Mesendoderm (in vitro differentiated cells): Measurements from ENCODE around the gene ALPK1.

ENCODE experiments used
- DNase-seq: peaks from one replicate; pipeline ENCODE4 v3.0.0; 2013
- H2AK5ac ChIP-seq: 2 replicates; pipeline ENCODE4 v1.6.1; 2013; ENCODE audit warnings: low read length, inconsistent platforms
- H2BK120ac ChIP-seq: 2 replicates; pipeline ENCODE4 v1.6.1; 2013; ENCODE audit warnings: low read depth, mild to moderate bottlenecking, low read length, moderate library complexity, mixed read lengths
- H2BK15ac ChIP-seq: replicated peaks from 2 replicates; pipeline ENCODE4 v1.6.1; 2013; ENCODE audit warnings: low read depth, mild to moderate bottlenecking, moderate library complexity
- H2BK5ac ChIP-seq: 2 replicates; pipeline ENCODE4 v1.6.1; 2013; ENCODE audit warnings: low read length, inconsistent platforms
- H3K18ac ChIP-seq: 2 replicates; pipeline ENCODE4 v1.6.1; 2013; ENCODE audit warnings: mild to moderate bottlenecking, low read length, mixed read lengths
- H3K23ac ChIP-seq: one replicate; pipeline ENCODE4 v1.6.1; 2013; ENCODE audit warnings: low read length
- H3K27ac ChIP-seq: 2 replicates; pipeline ENCODE4 v1.5.1; 2013; ENCODE audit warnings: low read depth, mild to moderate bottlenecking, inconsistent platforms, low read length, moderate library complexity
- H3K27me3 ChIP-seq: 2 replicates; pipeline ENCODE4 v1.6.1; 2013; ENCODE audit warnings: low read length, control low read depth, mild to moderate bottlenecking, inconsistent platforms; ENCODE audit not compliant: insufficient read depth, poor library complexity
- H3K36me3 ChIP-seq: 2 replicates; pipeline ENCODE4 v1.6.1; 2013; ENCODE audit warnings: low read length, inconsistent platforms; ENCODE audit not compliant: control insufficient read depth, insufficient read depth
- H3K4ac ChIP-seq: one replicate; pipeline ENCODE4 v1.6.1; 2013; ENCODE audit warnings: low read depth, mild to moderate bottlenecking, low read length, moderate library complexity
- H3K4me1 ChIP-seq: 2 replicates; pipeline ENCODE4 v1.6.1; 2013; ENCODE audit warnings: low read depth, low read length, inconsistent platforms; ENCODE audit not compliant: control insufficient read depth
- H3K4me2 ChIP-seq: 2 replicates; pipeline ENCODE4 v1.6.1; 2013; ENCODE audit warnings: low read length
- H3K4me3 ChIP-seq: 2 replicates; pipeline ENCODE4 v1.5.1; 2013; ENCODE audit warnings: mild to moderate bottlenecking, low read length
- H3K56ac ChIP-seq: one replicate; pipeline ENCODE4 v1.6.1; 2013; ENCODE audit warnings: low read length
- H3K79me1 ChIP-seq: 2 replicates; pipeline ENCODE4 v1.6.1; 2013; ENCODE audit warnings: low read length, inconsistent platforms
- H3K79me2 ChIP-seq: 2 replicates; pipeline ENCODE4 v1.6.1; 2013; ENCODE audit warnings: mild to moderate bottlenecking, low read length; ENCODE audit not compliant: control insufficient read depth, insufficient read depth
- H3K9ac ChIP-seq: 2 replicates; pipeline ENCODE4 v1.6.1; 2013; ENCODE audit warnings: low read length, inconsistent platforms
- H4K5ac ChIP-seq: one replicate; pipeline ENCODE4 v1.6.1; 2013; ENCODE audit warnings: low read length
- H4K8ac ChIP-seq: one replicate; pipeline ENCODE4 v1.6.1; 2013; ENCODE audit warnings: low read depth, mild to moderate bottlenecking, control low read depth, low read length, moderate library complexity
- WGBS: extraction: QIAGEN DNeasy Blood & Tissue Kit; methylation state at CpG from one replicate; pipeline ENCODE4 v1.1.7; 2013; ENCODE audit warnings: low lambda C conversion rate, missing lambda C conversion rate; ENCODE audit not compliant: insufficient coverage; ENCODE audit errors: extremely low coverage; 5-methylcytosine and 5-hydroxymethylcytosine counted together

The ALPK1 gene

DNA sequence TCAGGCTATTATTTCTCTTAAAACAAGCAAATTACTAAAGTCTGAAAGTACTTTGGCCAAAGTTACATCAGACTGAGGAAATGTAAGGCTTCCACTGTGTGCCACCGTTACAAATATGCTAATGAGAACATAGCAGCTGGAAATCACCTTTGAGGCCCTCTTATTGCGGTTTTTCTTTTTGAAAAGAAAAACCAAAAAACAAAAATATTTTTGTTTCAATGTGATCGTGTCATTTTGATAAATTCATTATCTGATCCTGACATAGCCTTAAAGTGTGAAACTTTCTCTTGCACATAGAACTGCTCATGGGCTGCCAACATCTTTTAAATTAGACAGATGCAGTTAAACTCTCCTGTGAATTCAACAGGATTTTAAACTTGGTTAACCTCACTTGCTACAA is 8.7 kb upstream of the ALPK1 start:
- H3K56ac ChIP-seq: no peak overlapping the region
- H3K23ac ChIP-seq: no peak overlapping the region
- no CpG with 5 or more reads among the region's 3 CpGs for WGBS
- no peaks in the 10 kb centered on the region for H3K27me3 ChIP-seq
- no peak overlapping the region for H2BK5ac ChIP-seq
- no peaks in the 10 kb centered on the region for H3K79me1 ChIP-seq
- no peak overlapping the region for H3K9ac ChIP-seq
- no peaks in the 10 kb centered on the region for H3K79me2 ChIP-seq
- H3K36me3 ChIP-seq: no peaks in the 10 kb centered on the region
- H3K18ac ChIP-seq: no peak overlapping the region
- no peak overlapping the region for H2BK120ac ChIP-seq
- no peaks in the 10 kb centered on the region for H3K4me1 ChIP-seq
- H3K4me2 ChIP-seq: no peak overlapping the region
- H3K27ac ChIP-seq: no peak overlapping the region
- H3K4me3 ChIP-seq: no peak overlapping the region
- H4K8ac ChIP-seq: no peak overlapping the region
- no peak overlapping the region for H2BK15ac ChIP-seq
- H3K4ac ChIP-seq: no peak overlapping the region
- H2AK5ac ChIP-seq: no peak overlapping the region
- no peak overlapping the region for H4K5ac ChIP-seq
- no peak for DNase-seq

DNA sequence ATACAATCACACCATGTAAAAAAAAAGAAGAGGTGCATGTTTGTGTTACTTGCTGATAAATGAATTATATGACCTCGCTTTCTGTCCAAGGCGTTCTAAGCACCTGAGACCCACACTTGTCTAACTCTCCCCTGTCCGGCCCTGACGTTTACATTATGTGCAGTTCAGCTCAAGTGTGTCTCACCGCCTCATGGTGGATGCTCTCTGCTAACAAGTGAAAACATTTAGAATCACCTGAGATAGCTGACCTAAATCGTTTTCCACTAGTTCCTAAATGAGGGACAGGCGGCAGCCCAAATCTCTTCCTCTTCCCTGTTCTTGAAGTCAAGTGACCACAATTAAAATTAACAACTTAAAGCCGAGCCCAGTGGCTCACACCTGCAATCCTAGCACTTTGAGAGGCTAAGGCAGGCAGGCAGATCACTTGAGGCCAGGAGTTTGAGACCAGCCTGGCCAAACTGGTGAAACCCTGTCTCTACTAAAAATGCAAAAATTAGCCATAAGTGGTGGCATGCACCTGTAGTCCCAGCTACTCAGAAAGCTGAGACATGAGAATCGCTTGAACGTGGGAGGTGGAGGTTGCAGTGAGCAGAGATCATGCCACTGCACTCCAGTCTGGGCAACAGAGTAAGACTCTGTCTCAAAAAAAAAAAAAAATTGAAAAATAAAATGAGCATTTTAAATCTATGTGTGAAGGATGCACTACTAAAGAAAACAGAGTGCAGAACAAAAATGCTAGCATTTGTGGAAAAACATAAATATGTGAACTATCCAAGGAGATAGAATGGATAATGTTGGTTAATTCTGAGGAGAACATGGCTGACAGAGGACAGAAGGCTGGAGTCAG is 7.5 kb upstream of the ALPK1 start:
- Histone ChIP-seq H4K5ac (no peak overlapping the region), H2BK15ac (no peak overlapping the region), H3K27ac (no peak overlapping the region), H3K27me3 (no peaks in the 10 kb centered on the region), H3K18ac (no peak overlapping the region), H2AK5ac (no peak overlapping the region), H3K4ac (no peak overlapping the region), H2BK5ac (no peak overlapping the region), H3K56ac (no peak overlapping the region), H3K36me3 (no peaks in the 10 kb centered on the region), H3K4me3 (no peak overlapping the region), H3K4me2 (no peak overlapping the region), H4K8ac (no peak overlapping the region), H3K4me1 (no peaks in the 10 kb centered on the region), H3K79me2 (no peaks in the 10 kb centered on the region), H2BK120ac (no peak overlapping the region), H3K23ac (no peak overlapping the region), H3K79me1 (no peaks in the 10 kb centered on the region), H3K9ac (no peak overlapping the region)
- WGBS: no CpG with 5 or more reads among the region's 10 CpGs
- DNase-seq: no peak

DNA sequence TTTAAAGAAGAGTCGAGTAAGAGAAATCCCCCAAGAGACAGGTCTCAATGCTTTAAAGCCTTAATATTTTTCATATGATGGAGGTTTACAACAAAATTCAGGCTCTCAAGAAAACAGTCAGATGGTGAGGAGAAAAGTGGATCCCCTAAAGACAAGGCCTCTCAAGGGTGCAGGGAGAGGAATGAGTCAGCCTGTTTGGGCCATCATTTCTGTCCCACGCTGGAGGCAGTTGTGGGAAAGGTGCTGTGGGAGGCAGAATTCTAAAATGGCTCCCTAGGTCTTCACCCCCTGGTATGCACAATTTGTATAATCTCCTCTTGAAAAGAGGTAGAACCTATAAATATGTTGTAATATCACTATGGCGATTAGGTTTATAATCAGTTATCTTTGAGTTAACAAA is 6.8 kb upstream of the ALPK1 start:
- Histone ChIP-seq H3K9ac (no peak overlapping the region), H3K18ac (no peak overlapping the region), H3K79me1 (no peaks in the 10 kb centered on the region), H3K4me3 (no peak overlapping the region), H2BK15ac (no peak overlapping the region), H3K4me2 (no peak overlapping the region), H2BK5ac (no peak overlapping the region), H3K56ac (no peak overlapping the region), H3K27me3 (no peaks in the 10 kb centered on the region), H3K4me1 (no peaks in the 10 kb centered on the region), H3K27ac (no peak overlapping the region), H4K5ac (no peak overlapping the region), H3K36me3 (no peaks in the 10 kb centered on the region), H4K8ac (no peak overlapping the region), H3K23ac (no peak overlapping the region), H2AK5ac (no peak overlapping the region), H2BK120ac (no peak overlapping the region), H3K4ac (no peak overlapping the region), H3K79me2 (no peaks in the 10 kb centered on the region)
- no CpG with 5 or more reads among the region's 3 CpGs for WGBS
- no peak for DNase-seq

- no peak overlapping the region for H3K23ac ChIP-seq
- H3K18ac ChIP-seq: no peak overlapping the region
- H4K5ac ChIP-seq: no peak overlapping the region
- H3K27me3 ChIP-seq: no peaks in the 10 kb centered on the region
- H3K4me2 ChIP-seq: no peak overlapping the region
- H3K4me3 ChIP-seq: no peak overlapping the region
- H3K27ac ChIP-seq: no peak overlapping the region
- H3K79me2 ChIP-seq: no peaks in the 10 kb centered on the region
- no peaks in the 10 kb centered on the region for H3K79me1 ChIP-seq
- no peak overlapping the region for H2AK5ac ChIP-seq
- no peaks in the 10 kb centered on the region for H3K36me3 ChIP-seq
- H2BK5ac ChIP-seq: no peak overlapping the region
- H2BK120ac ChIP-seq: no peak overlapping the region
- no peak overlapping the region for H3K9ac ChIP-seq
- DNase-seq: no peak
- H3K4ac ChIP-seq: no peak overlapping the region
- WGBS: no CpG with 5 or more reads among the region's 4 CpGs
- no peak overlapping the region for H3K56ac ChIP-seq
- no peaks in the 10 kb centered on the region for H3K4me1 ChIP-seq
- H2BK15ac ChIP-seq: no peak overlapping the region
- no peak overlapping the region for H4K8ac ChIP-seq
Observed at GRCh38 chr4:112299721-112300120, 2.6 kb downstream of the ALPK1 start.

DNA sequence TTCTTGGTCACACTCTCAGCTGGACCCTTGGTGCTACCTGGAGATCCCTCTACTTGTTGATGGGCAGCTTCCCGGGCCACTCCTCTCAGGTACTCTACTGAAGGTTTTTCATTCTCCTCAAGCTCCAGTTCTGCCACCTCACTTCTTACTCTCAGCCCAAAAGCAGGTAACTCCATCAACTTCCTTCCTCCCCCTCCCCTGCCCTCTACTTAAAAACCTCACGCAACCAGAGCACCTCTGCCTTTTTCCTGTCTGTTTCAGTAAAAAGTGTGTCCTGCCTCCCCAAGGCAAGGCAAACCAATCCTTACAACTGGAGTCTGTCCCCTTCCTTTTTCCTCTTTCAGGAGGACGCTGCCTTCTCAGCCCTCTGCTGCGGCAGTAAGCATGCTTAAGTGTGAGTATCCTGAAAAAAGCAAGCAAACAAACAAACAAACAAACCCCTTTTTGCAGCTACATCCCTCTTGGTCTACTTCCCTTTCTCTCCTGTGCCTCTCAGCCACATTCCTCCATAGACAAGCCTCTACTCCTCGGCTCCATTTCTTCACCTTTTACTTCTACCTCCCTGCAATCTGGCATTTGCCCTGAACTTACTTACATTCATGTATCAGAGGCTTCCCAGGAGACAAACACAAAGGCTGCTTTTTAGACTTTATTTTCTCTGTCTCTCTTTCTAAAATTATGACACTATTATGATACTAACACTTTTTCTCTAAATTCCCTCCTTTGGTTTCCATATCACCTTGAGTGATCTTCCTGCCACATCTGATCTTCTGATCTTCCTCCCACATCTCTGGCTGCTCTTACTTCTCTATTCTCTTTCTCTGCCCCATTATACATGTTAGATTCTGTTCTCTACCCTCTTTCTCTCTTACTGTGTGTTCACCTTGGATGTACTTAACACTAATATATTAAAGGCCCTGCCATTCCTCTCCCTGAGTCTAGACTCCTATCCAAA is 5.4 kb downstream of the ALPK1 start:
- H3K18ac ChIP-seq: no peak overlapping the region
- H2BK15ac ChIP-seq: no peak overlapping the region
- H3K4me3 ChIP-seq: no peak overlapping the region
- no peaks in the 10 kb centered on the region for H3K79me2 ChIP-seq
- no peak overlapping the region for H4K5ac ChIP-seq
- no peak overlapping the region for H2BK120ac ChIP-seq
- no CpG with 5 or more reads among the region's 5 CpGs for WGBS
- H3K27me3 ChIP-seq: no peaks in the 10 kb centered on the region
- H3K4me1 ChIP-seq: no peaks in the 10 kb centered on the region
- H4K8ac ChIP-seq: no peak overlapping the region
- H3K9ac ChIP-seq: no peak overlapping the region
- H2AK5ac ChIP-seq: no peak overlapping the region
- H3K23ac ChIP-seq: no peak overlapping the region
- no peak overlapping the region for H3K56ac ChIP-seq
- no peak overlapping the region for H3K4ac ChIP-seq
- no peak for DNase-seq
- no peak overlapping the region for H3K4me2 ChIP-seq
- H3K79me1 ChIP-seq: no peaks in the 10 kb centered on the region
- no peaks in the 10 kb centered on the region for H3K36me3 ChIP-seq
- no peak overlapping the region for H2BK5ac ChIP-seq
- no peak overlapping the region for H3K27ac ChIP-seq
